Mesendoderm (in vitro differentiated cells): ENCODE measurements around the gene HTR3C.
"Not testable (repeated sequence)": the region's sequence is repeated elsewhere in the genome, so short reads cannot be mapped to it uniquely, and the experiment has no call there.

ENCODE experiments used
- DNase-seq: peaks from one replicate; pipeline ENCODE4 v3.0.0; 2013
- H2AK5ac ChIP-seq: 2 replicates; pipeline ENCODE4 v1.6.1; 2013; ENCODE audit warnings: low read length, inconsistent platforms
- H2BK120ac ChIP-seq: 2 replicates; pipeline ENCODE4 v1.6.1; 2013; ENCODE audit warnings: low read depth, mild to moderate bottlenecking, low read length, moderate library complexity, mixed read lengths
- H2BK15ac ChIP-seq: replicated peaks from 2 replicates; pipeline ENCODE4 v1.6.1; 2013; ENCODE audit warnings: low read depth, mild to moderate bottlenecking, moderate library complexity
- H2BK5ac ChIP-seq: 2 replicates; pipeline ENCODE4 v1.6.1; 2013; ENCODE audit warnings: low read length, inconsistent platforms
- H3K18ac ChIP-seq: 2 replicates; pipeline ENCODE4 v1.6.1; 2013; ENCODE audit warnings: mild to moderate bottlenecking, low read length, mixed read lengths
- H3K23ac ChIP-seq: one replicate; pipeline ENCODE4 v1.6.1; 2013; ENCODE audit warnings: low read length
- H3K27ac ChIP-seq: 2 replicates; pipeline ENCODE4 v1.5.1; 2013; ENCODE audit warnings: low read depth, mild to moderate bottlenecking, inconsistent platforms, low read length, moderate library complexity
- H3K27me3 ChIP-seq: 2 replicates; pipeline ENCODE4 v1.6.1; 2013; ENCODE audit warnings: low read length, control low read depth, mild to moderate bottlenecking, inconsistent platforms; ENCODE audit not compliant: insufficient read depth, poor library complexity
- H3K36me3 ChIP-seq: 2 replicates; pipeline ENCODE4 v1.6.1; 2013; ENCODE audit warnings: low read length, inconsistent platforms; ENCODE audit not compliant: control insufficient read depth, insufficient read depth
- H3K4ac ChIP-seq: one replicate; pipeline ENCODE4 v1.6.1; 2013; ENCODE audit warnings: low read depth, mild to moderate bottlenecking, low read length, moderate library complexity
- H3K4me1 ChIP-seq: 2 replicates; pipeline ENCODE4 v1.6.1; 2013; ENCODE audit warnings: low read depth, low read length, inconsistent platforms; ENCODE audit not compliant: control insufficient read depth
- H3K4me2 ChIP-seq: 2 replicates; pipeline ENCODE4 v1.6.1; 2013; ENCODE audit warnings: low read length
- H3K4me3 ChIP-seq: 2 replicates; pipeline ENCODE4 v1.5.1; 2013; ENCODE audit warnings: mild to moderate bottlenecking, low read length
- H3K56ac ChIP-seq: one replicate; pipeline ENCODE4 v1.6.1; 2013; ENCODE audit warnings: low read length
- H3K79me1 ChIP-seq: 2 replicates; pipeline ENCODE4 v1.6.1; 2013; ENCODE audit warnings: low read length, inconsistent platforms
- H3K79me2 ChIP-seq: 2 replicates; pipeline ENCODE4 v1.6.1; 2013; ENCODE audit warnings: mild to moderate bottlenecking, low read length; ENCODE audit not compliant: control insufficient read depth, insufficient read depth
- H3K9ac ChIP-seq: 2 replicates; pipeline ENCODE4 v1.6.1; 2013; ENCODE audit warnings: low read length, inconsistent platforms
- H4K5ac ChIP-seq: one replicate; pipeline ENCODE4 v1.6.1; 2013; ENCODE audit warnings: low read length
- H4K8ac ChIP-seq: one replicate; pipeline ENCODE4 v1.6.1; 2013; ENCODE audit warnings: low read depth, mild to moderate bottlenecking, control low read depth, low read length, moderate library complexity
- WGBS: extraction: QIAGEN DNeasy Blood & Tissue Kit; methylation state at CpG from one replicate; pipeline ENCODE4 v1.1.7; 2013; ENCODE audit warnings: low lambda C conversion rate, missing lambda C conversion rate; ENCODE audit not compliant: insufficient coverage; ENCODE audit errors: extremely low coverage; 5-methylcytosine and 5-hydroxymethylcytosine counted together

Gene HTR3C

DNA sequence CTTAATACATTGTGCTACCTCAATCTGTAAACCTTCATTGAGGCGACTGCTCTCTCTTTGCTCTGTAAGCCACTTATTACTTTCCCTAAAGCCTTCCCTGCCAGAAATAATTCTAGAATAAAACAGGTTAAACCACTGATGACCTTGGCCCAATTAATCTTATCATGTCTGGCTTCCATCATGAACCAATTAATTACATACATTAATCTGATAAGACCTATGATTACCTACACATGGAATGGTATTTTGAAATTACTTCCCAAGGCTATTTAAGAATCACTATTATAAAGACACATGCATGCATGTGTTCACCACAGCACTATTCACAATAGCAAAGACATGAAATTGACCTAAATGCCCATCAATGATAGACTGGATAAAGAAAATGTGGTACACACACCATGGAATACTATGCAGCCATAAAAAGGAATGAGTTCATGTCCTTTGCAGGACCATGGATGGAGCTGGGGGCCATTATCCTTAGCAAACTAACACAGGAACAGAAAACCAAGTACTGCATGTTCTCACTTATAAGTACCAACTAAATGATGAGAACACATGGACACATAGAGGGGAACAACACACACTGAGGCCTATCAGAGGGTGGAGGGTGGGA lies 24.5 kb upstream of the HTR3C start:
- H3K79me1 ChIP-seq, H3K4ac ChIP-seq: not testable (repeated sequence)
- no CpG with 5 or more reads among the region's 1 CpG for WGBS

DNA sequence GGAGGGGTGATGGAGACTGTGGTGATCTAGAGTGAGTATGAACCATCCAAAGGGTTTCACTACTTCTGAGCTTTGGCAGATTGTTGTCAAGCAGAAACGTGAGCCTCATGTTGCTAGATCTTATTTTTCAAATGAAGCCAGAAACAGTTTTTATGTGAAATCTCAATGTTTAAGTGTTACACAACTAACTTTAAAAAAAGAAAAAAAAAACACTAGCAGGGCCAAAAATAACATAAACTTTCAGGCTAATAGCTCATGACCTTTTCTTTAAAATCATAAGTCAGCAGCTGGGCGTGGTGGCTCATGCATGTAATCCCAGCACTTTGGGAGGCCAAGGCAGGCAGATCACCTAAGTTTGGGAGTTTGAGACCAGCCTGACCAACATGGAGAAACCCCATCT lies 23.4 kb upstream of the HTR3C start:
- no peaks in the 10 kb centered on the region for H3K27me3 ChIP-seq
- no peaks in the 10 kb centered on the region for H3K79me2 ChIP-seq
- no peak for DNase-seq
- H3K4me2 ChIP-seq, result no peak overlapping the region
- H3K9ac ChIP-seq, result no peak overlapping the region
- no peak overlapping the region for H2BK120ac ChIP-seq
- H3K56ac ChIP-seq, result no peak overlapping the region
- H2BK5ac ChIP-seq, result no peak overlapping the region
- no peak overlapping the region for H2BK15ac ChIP-seq
- H3K27ac ChIP-seq, result no peak overlapping the region
- H4K5ac ChIP-seq, result no peak overlapping the region
- H4K8ac ChIP-seq, result no peak overlapping the region
- no peaks in the 10 kb centered on the region for H3K36me3 ChIP-seq
- no peak overlapping the region for H2AK5ac ChIP-seq
- H3K79me1 ChIP-seq, result no peaks in the 10 kb centered on the region
- no CpG with 5 or more reads among the region's 2 CpGs for WGBS
- no peak overlapping the region for H3K4ac ChIP-seq
- H3K4me3 ChIP-seq, result no peak overlapping the region
- H3K18ac ChIP-seq, result no peak overlapping the region
- H3K23ac ChIP-seq, result no peak overlapping the region
- H3K4me1 ChIP-seq, result no peaks in the 10 kb centered on the region

More for the DNA sequence above, 24.5 kb upstream of the HTR3C start:
- H3K23ac ChIP-seq, H2AK5ac ChIP-seq, H4K5ac ChIP-seq, H3K4me2 ChIP-seq, H2BK5ac ChIP-seq, H3K56ac ChIP-seq, H3K4me3 ChIP-seq, H3K27me3 ChIP-seq, H2BK120ac ChIP-seq, H3K27ac ChIP-seq, H3K79me2 ChIP-seq, H3K18ac ChIP-seq, H2BK15ac ChIP-seq, DNase-seq, H3K36me3 ChIP-seq, H3K9ac ChIP-seq, H4K8ac ChIP-seq, H3K4me1 ChIP-seq: not testable (repeated sequence)

DNA sequence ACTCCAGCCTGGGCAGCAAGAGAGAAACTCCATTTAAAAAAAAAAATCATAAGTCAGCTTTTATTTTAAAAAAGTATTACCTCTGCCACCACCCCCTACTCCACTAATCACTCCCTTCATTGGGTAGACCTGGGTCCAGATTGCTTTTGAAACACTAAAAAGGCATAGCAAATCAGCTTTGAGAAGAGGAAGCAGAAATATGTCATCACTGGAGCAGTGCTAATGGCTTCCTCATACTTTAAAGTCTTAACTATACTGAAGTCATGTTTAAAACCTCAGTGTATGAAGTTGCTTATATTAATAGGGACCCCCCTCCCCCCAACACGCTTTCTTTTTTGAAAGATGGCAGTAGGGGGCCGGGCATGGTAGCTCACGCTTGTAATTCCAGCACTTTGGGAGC lies 22.3 kb upstream of the HTR3C start:
- Histone ChIP-seq H3K79me2 (no peaks in the 10 kb centered on the region), H3K4me2 (no peak overlapping the region), H3K4me3 (no peak overlapping the region), H2AK5ac (no peak overlapping the region), H3K23ac (no peak overlapping the region), H3K36me3 (no peaks in the 10 kb centered on the region), H4K8ac (no peak overlapping the region), H2BK15ac (no peak overlapping the region), H2BK5ac (no peak overlapping the region), H3K56ac (no peak overlapping the region), H3K4me1 (no peaks in the 10 kb centered on the region), H2BK120ac (no peak overlapping the region), H3K27me3 (no peaks in the 10 kb centered on the region), H3K9ac (no peak overlapping the region), H3K27ac (no peak overlapping the region), H3K4ac (no peak overlapping the region), H4K5ac (no peak overlapping the region), H3K79me1 (no peaks in the 10 kb centered on the region), H3K18ac (no peak overlapping the region)
- WGBS, result no CpG with 5 or more reads among the region's 3 CpGs
- no peak for DNase-seq

DNA sequence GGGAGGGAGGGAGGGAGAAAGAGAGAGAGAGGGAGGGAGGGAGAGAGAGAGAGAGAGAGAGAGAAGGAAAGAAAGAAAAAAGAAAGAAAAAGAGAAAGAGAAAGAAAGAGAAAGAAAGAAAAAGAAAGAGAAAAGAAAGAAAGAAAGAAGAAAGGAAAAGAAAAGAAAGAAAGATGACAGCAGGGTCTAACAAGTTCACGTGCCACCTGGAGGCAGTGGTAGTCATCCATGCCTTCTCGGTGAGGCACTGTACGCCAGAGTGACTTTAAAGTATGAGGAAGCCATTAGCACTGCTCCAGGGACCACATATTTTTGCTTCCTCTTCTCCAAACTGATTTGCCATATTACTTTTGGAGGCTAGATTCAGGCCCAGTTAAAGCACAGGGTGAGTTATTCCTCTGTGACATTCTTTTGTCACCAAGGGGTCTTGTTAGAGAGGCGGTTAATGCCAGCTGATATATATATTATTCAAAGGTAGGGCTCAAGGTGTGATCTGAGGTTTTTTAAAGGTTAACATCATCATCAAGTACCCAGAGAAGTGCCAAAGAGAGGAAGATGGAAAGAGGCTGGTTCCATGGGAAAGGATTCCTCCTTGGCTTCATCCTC lies 21.6 kb upstream of the HTR3C start, which contains the start of gene HTR3D:
Gene HTR3D (plus strand): TSS at position 556 of the 606 bp plus-strand sequence. CDS start 0 bp downstream, at position 556.
- H3K18ac ChIP-seq, result no peak within 1 kb of the TSS
- no peaks in the 10 kb centered on the region for H3K27me3 ChIP-seq
- H3K79me1 ChIP-seq, result no peaks in the 10 kb centered on the region
- no peak within 1 kb of the TSS for H3K56ac ChIP-seq
- no peak within 1 kb of the TSS for H3K4ac ChIP-seq
- no peak within 1 kb of the TSS for H3K4me3 ChIP-seq
- no peak within 1 kb of the TSS for H2BK120ac ChIP-seq
- H3K79me2 ChIP-seq, result no peaks in the 10 kb centered on the region
- H3K9ac ChIP-seq, result no peak within 1 kb of the TSS
- H3K4me1 ChIP-seq, result no peaks in the 10 kb centered on the region
- H3K36me3 ChIP-seq, result no peaks in the 10 kb centered on the region
- H4K8ac ChIP-seq, result no peak within 1 kb of the TSS
- H2AK5ac ChIP-seq, result no peak within 1 kb of the TSS
- H3K27ac ChIP-seq, result no peak within 1 kb of the TSS
- H2BK15ac ChIP-seq, result no peak within 1 kb of the TSS
- H3K4me2 ChIP-seq, result no peak within 1 kb of the TSS
- H2BK5ac ChIP-seq, result no peak within 1 kb of the TSS
- WGBS, result no CpG with 5 or more reads among the region's 4 CpGs
- no peak for DNase-seq
- H3K23ac ChIP-seq, result no peak within 1 kb of the TSS
- no peak within 1 kb of the TSS for H4K5ac ChIP-seq

DNA sequence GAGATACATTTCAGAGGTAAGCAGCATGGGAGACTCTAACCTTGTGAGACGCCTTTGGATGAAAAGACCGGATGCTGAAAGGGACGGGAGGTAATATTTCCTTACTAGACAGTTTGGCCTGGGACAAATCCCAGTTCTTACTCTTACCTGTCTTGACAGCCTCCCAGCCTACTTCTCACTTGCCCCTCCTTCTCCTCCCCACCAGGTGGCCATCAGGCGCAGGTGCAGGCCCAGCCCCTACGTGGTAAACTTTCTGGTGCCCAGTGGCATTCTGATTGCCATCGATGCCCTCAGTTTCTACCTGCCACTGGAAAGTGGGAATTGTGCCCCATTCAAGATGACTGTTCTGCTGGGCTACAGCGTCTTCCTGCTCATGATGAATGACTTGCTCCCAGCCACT lies 15.0 kb upstream of the HTR3C start:
- Histone ChIP-seq H3K27ac (no peak overlapping the region), H3K79me1 (no peaks in the 10 kb centered on the region), H3K23ac (no peak overlapping the region), H3K36me3 (no peaks in the 10 kb centered on the region), H3K18ac (no peak overlapping the region), H3K56ac (no peak overlapping the region), H2BK120ac (no peak overlapping the region), H4K5ac (no peak overlapping the region), H2AK5ac (no peak overlapping the region), H3K27me3 (no peaks in the 10 kb centered on the region), H3K4me3 (no peak overlapping the region), H3K4me2 (no peak overlapping the region), H3K79me2 (no peaks in the 10 kb centered on the region), H3K9ac (no peak overlapping the region), H2BK15ac (no peak overlapping the region), H3K4ac (no peak overlapping the region), H4K8ac (no peak overlapping the region), H2BK5ac (no peak overlapping the region), H3K4me1 (no peaks in the 10 kb centered on the region)
- no peak for DNase-seq
- no CpG with 5 or more reads among the region's 7 CpGs for WGBS

DNA sequence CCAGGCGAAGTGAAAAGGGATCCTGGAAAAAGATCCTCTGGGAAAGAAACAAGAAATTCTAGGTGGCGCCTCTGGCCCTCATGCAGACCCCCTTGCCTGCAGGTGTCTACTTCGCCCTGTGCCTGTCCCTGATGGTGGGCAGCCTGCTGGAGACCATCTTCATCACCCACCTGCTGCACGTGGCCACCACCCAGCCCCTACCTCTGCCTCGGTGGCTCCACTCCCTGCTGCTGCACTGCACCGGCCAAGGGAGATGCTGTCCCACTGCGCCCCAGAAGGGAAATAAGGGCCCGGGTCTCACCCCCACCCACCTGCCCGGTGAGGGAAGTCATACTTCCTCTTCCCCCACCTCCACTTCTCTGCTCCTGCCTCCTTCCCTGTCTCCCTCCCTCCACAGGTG lies 14.5 kb upstream of the HTR3C start:
- not testable (repeated sequence) for H3K27ac ChIP-seq, H4K8ac ChIP-seq, H3K9ac ChIP-seq, H2BK5ac ChIP-seq, H3K79me1 ChIP-seq, H3K4me1 ChIP-seq, H3K56ac ChIP-seq, H4K5ac ChIP-seq, H3K4ac ChIP-seq, H2AK5ac ChIP-seq, DNase-seq, H3K4me2 ChIP-seq, H3K36me3 ChIP-seq, H3K23ac ChIP-seq, H2BK15ac ChIP-seq, H2BK120ac ChIP-seq, H3K18ac ChIP-seq, H3K79me2 ChIP-seq, H3K4me3 ChIP-seq, H3K27me3 ChIP-seq
- WGBS, result no CpG with 5 or more reads among the region's 9 CpGs
